ENCODE data around the gene GPX2.
"Not testable (repeated sequence)": the region's sequence is repeated elsewhere in the genome, so short reads cannot be mapped to it uniquely, and the experiment has no call there.

GPX2 gene

DNA sequence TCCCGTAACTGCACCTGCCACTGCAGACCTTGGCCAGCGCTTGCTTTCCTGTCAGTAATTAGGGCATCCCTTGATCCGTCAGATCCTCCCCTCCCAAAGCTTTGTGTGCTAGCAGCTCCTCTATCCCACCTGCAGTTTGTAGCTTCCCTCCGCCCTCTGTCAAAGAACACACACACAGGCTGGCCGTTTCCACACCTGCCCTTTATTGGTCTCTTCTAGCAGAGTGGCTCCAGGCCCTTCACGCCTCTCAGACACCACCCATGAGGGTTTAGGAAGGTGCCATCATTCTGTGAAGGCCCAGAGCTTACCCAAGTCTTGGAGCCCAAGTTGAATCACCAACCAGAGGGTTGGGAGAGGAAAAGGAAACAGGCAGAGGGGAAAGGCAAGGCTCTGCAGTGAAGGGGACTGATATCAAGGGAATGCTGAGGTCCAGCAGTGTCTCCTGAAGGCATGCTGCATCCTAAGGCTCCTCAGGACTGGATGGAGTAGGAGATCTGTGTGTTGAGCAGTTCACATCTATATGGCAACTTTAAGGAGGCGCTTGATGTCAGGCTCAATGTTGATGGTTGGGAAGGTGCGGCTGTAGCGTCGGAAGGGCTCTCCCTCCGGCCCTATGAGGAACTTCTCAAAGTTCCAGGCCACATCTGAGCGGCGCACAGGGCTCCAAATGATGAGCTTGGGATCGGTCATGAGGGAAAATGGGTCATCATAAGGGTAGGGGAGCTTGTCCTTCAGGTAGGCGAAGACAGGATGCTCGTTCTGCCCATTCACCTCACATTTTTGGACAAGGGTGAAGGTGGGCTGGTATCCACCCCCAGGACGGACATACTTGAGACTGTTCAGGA lies 3.4 kb downstream of the GPX2 start:
- DNase-seq, result no peak

DNA sequence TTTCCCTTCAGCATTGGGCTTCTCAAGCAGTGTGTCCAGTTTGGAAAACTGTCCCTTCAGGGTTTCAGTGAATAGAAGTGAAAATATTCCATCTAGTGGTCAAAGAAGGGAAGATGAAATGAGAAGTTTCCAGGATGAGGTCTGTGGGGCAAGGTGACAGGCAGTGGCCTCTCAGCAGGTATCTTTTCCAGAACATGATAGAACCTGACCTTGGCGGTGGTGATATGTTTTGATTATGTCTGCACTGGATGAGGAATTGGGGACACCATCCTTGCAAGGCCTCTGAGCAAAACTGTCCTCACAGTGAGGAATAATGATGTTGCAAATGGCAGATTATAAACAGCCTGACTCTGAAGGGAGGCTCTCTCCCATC lies 4.7 kb downstream of the GPX2 start:
- no peak for DNase-seq

DNA sequence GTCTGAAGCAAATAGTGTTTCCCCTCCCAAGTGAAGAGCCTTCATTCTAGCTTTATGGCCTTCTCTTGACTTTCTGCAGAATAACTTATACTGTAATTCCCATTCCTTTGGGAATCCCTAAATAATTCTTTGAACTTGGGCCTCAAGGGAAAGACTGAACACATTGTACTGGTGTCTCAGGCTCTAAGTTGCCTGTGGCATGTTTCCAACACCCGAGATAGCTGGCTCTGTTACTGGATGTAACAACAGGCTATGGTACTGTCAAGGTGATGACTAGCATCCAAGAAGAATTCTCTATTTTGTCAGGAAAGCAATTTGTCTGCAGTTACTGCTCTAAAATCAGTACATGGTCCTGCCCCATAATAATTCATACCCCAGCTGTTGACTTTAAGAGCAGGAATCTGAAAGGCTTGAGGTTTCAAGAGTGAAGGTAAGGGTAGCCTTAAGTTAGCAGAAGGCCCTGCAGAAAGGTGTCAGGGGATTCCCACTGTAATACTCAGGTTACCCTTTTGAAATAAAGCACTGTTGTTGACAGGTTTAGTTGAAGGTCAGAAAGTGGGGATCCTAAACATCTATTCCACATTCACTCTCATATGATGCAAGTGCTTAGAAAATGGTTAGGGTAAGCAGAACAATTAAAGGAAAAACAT lies 5.2 kb downstream of the GPX2 start:
- DNase-seq, result no peak

DNA sequence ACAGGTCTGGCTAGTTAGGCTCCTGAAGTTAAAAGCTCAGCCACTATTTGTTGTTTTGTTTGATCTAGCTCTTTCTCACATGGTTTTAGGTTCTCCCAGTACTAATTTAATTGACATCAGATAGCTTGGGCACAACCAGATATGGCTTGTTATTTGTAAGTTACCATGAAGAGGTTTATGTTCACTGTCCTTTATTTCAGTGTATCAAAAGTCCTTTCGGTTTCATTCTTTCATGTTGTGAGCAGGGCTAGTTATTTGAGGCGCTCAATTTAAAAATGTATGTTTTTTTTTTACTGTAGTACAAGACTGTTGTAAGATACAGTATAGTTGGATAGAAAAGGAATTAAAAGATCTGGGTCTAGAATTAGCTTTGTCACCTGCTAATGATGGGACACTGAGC lies 7.0 kb downstream of the GPX2 start:
- DNase-seq, result no peak

DNA sequence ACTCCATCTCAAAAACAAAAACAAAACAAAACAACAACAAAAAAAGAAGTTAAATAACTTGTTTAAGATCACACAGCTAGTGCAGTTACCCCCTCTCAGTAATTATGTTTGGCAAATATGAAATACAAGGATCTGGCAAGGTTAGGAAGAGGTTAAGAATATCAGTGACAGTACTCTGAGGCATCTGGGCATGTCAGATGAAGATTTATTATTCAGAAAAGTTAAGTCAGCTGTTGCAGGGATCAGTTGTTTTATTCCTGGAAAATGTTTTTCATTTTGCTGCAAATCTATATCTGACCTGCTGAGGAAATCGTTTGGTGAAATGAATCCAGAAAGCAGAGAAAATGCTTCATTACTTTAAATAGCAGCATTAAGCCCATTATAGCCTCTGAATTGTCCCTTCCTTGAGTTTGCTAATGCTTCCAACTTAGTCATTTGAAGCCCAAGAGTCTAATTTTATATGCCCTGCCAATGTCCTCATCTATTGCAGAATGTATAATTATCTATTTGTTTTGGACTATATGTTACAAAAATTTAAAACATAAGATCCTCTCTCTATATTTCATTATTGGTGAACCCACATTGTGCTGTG lies 8.1 kb downstream of the GPX2 start:
- DNase-seq, result no peak

DNA sequence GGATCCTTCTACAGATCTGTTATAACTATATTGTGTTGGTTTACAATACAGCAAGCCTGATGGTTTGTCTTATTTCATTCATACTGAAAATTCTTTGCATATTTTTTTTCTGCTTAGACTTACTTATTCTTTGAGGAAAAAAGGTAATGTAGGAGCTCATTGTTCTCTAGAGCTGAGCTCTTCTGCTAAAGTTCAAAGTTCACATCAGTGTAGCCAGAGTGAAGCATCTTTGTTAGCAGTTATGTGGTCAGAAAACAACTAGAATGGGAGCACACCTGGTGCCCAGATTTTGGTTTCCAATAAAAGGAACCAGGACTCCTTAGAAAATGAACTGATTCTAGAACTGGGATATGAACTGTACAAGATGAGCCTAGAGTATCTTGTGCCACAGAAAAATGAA lies 10.3 kb downstream of the GPX2 start:
- DNase-seq, result no peak

DNA sequence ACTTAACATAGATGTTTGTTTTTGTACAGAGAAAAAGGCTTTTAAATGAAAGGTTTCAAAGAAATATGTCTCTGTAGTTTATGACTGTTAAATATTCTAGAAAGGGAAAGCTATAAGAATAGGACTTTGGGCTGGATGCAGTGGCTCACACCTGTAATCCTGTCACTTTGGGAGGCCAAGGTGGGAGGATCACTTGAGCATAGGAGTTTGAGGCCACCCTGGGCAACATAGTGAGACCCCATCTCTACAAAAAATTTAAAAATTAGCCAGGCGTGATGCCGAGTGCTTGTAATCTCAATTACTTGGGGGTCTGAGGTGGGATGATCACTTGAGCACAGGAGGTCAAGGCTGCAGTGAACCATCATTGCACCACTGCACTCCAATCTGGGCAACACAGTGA lies 11.4 kb downstream of the GPX2 start:
- DNase-seq, result no peak

DNA sequence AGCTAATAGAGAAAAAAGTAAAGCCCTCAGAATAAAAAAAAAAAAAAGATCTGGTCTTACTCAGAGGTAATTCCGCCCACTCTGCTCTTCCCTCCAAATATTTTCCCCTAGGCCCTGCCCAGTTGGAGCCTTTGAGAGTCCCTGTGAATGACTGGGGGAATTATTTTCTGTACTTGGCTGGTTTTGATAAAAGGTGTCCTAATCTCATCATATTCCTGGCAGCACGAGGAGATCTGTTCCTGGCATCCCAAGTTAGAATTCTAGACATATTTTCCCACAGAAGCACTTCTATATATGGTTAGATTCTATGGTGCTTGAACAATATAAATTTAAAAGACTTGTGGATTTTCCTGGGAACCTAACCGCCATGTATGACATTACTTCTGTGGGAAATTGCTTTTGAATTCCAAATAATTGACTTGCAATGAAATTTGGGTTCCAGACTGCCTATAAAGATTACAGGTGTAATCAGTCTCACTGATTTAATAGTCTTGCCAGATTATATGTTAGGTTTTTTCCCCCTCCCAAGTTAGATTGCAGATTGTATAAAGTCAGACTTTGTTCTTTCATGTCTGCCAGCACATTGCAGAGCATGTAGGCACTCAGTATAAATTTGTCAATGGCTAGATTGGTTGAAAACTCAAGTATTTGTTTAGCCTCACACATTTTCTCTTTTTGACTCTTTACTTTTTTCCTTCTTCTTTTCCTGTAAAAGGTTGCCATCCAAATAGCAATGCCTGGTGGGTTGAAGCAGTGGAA lies 12.3 kb downstream of the GPX2 start:
- DNase-seq, result no peak

DNA sequence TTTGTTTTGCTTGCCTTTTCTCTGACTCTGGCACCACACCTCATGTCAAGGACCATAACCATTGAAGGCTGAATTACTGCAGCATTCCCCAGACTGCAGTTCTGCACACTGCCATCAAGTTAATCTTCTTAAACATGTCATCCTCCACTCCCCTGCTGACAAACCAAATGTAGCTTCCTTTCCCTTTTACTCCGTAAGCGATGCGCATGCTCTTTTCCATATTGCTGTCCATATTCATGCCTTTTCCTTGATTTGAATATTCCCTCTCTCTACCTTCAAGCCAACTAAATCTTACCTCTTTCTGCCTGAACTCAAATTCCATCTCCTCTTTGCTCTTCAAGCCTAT lies 13.6 kb downstream of the GPX2 start:
- no peak for DNase-seq

DNA sequence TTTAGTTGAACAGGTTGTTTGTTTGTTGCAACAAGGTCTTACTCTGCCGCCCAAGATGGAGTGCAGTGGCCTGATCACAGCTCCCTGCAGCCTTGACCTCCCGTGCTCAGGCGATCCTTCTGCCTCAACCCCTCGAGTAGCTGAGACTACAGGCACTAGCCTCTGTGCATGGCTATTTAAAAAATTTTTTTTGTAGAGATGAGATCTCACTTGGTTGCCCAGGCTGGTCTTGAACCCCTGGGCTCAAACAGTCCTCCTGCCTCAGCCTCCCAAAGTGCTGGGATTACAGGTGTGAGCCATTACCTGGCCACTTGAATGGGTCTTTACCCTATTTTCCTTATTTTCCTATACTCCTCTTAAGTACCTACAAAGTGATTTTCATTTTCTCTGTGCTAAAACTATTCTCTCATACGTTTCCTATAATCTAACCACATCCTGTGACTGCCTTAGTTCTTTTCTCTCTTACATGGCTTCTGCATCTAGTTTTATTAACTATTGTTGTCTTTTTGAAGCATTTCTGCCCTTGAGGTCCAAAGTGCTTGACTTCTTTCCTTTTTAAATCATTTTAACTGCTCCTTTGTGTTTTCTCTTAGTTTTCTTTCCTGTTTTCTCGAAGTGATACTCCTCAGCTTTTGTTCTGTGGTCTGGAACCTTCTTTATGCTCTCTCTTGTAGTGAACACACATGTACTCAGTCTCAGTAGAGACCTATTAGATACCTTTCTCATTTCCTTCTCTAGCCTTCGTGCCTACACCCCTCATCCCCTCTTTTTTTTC lies 14.1 kb downstream of the GPX2 start:
- peak in 1 of 2 donors; percentile 49 for DNase-seq

DNA sequence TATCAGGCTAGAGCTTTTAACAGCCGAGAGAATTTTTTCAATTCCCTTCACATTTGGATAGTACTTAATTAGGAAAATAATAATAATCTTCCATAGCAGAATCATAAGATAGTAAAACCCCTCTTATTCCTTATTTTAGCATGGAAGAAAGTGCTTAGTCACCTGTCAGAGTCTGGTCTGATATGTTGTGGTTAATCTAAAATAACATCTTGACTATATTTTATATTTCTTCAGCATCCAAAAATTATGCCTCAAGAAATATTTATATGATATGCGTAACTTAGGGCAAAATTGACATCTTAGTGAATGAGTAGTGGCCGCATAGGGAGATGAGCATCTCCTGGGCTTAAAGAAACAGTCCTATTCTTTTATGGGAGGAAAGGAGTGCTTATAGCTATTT lies 15.5 kb downstream of the GPX2 start:
- no peak for DNase-seq

DNA sequence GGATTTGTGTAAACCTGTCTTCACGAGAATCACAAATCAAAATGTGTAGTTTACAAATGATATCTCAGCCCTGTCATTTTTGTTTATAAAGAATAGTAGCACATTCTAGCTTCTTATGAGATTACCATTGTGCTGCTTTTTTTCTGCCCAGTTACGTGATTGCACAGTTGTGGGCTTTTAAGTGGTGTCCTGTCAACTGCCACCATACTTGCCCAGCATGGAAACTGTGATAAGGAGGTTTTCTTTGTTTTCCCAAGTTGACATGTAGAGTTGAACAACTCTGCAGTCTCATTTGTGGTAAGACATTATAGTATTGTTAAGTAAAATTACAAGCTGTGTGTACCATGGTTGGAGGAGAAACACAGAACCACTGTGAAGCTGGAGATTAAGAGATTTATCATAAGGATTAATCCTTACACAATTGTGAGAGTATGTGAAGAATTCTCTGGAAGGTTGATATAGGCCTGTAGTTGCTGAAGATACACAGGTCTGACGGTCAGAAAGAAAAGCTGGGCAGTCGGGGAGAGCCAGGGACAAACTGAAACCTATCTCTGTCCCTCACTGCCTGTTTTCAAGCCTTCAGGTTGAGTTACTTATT lies 16.0 kb downstream of the GPX2 start:
- DNase-seq, result no peak

DNA sequence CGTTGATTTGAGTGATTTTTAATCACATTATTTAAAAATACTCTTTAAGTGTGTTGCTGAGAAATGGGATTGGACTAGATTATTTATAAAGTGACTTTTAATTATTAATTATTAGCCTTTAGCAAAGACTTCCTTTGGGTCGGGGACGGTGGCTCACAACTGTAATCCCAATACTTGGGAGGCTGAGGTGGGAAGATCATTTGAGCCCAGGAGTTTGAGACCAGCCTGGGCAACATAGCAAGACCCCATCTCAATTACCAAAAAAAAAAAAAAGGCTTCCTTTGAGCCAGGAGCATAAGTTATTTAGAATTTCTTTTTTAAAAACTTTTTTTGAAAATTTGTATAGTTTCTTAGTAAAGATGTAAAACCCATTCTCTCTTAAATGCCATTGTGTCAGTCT lies 19.5 kb downstream of the GPX2 start:
- no peak for DNase-seq

DNA sequence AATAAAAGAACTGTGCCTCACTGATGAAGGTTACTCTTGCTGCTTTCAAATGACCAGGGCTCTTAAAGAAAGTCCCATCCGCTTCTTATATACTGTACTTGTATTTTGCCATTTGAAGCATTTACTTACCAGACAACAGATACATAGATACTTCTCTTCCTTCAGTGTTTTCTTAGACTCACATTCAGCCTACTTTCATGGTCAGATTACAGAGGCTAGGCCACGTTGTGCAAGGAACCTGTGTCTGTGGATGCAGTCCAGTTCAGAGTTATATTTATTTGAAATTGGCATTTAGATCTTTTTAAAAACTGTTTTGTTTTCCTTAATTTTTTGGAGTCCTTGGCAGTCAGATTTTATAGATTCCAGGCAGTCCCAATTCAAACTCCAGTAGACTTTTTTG lies 22.1 kb downstream of the GPX2 start:
- DNase-seq, result no peak

DNA sequence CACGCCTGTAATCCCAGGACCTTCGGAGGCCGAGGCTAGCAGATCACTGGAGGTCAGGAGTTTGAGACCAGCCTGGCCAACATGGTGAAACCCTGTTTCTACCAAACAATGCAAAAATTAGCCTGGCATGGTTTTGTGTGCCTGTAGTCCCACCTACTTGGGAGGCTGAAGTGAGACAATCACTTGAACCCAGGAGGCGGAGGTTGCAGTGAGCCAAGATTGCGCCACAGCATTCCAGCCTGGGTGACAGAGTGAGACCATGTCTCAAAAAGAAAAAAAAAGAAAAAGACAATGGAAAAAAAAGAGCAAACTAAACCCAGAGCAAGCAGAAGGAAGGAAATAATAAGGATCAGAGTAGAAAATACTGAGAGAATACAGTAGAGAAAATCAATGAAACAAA lies 22.9 kb downstream of the GPX2 start:
- no peak for DNase-seq

DNA sequence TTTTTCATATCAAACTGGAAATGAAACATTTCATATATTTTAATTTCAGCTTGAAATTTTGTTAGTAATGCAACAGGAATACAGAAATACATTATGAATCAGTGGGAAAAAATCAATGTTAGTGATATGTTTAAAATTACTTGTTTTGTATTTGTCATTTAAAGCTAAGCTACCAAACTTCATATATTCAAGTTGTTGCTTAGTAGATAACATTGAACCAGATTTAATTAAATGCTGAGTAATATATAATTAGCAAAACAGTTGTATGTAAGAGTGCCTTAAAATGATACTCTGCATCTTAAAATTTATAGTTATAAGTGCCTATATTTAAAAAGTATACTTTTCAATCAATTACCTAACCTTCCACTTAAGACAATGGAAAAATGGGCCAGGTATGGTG lies 23.3 kb downstream of the GPX2 start:
- DNase-seq, result no peak

DNA sequence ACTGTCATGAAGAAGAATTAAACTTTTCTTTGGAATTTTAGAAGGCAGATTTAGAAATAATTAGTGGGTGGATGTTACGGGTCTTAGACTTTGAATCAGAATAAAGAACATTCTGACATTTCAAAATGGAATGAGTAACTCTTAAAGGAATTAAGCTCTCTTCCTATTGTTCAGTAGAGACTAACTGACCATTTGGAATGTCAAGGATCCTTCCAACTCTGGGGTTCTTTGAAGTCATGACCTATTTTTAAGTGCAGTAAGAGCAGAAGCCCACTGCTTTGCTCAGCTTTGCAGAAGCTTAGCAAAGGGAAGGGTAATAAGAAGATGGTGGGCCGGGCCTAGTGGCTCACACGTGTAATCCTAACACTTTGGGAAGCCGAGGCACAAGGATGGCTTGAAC lies 24.3 kb downstream of the GPX2 start:
- no peak for DNase-seq

DNA sequence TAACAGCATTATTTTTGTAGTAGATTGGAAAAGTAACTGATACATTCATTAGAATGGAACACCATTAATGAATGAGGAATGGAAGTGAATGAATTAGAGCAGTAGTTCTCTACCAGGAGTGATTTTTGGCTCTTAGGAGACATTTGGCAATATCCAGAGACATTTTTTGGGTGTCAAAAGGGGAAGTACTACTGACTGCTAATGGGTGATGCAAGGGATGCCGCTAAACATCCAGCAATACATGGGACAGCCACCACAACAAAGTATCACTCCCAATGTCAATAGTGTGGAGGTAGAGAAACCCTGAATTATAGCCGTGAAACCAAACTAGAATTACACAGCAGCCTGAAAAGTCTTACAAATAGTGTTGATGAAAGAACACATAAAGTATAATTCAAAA lies 26.7 kb downstream of the GPX2 start:
- DNase-seq, result no peak

DNA sequence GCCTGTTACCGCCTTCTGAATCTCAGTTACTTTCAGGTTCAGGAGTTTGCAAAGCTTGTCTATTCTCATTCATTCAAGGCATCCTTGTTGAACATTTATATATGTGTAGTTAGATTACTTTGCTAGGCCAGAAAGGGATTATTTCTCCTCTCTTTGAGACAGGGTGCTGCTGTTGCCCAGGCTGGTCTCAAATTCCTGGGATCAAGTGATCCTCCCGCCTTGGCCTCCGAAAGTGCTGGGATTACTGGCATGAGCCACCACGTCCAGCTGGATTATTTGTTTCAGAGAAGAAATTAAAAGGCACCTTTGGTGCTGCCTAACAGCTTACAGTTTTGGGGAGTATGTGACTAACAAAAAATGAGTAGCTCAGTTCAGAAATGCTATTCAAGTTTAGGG lies 27.5 kb downstream of the GPX2 start:
- no peak for DNase-seq

DNA sequence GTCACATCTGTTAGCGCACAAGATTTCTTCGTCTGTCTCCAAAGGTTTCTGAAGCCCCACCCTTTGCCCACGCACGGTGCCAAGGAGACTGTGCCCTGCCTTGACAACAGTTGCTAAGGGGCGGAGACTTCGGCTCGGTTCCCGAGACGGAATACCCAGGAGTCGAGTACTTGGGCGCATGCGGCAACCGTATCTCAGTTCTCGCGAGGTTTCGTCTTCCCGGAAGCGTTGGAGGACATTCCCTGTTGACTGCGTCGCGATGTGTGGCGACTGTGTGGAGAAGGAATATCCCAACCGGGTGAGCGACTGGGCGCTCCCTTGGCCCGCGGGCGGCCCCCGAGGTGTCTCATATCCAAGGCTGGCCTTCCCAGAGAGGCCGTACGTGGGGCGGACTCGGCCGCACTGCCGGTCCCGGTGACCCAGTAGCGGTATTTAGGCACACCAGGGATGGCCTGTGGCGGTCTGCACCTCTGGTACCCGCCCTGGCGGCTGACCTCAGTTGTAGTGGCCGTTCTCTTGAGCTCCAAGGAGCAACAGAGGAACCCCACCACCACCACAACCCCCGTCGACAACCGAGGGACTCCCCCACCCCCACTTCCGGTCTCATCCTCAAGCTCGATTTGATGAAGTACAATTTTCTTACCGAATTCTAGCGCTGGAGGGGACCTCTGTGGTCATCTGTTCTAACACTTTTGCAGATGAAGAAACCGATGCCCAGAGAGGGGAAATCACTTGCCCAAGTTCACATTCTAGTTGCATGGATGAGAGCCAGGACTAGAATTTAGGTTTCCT lies 28.1 kb downstream of the GPX2 start, which contains the start of gene CHURC1:
CHURC1 (plus strand) TSS at position 219 of the 792 bp plus-strand sequence; CDS start at position 260, 41 bp downstream.
- DNase-seq, result peak; percentile 88 to 95

DNA sequence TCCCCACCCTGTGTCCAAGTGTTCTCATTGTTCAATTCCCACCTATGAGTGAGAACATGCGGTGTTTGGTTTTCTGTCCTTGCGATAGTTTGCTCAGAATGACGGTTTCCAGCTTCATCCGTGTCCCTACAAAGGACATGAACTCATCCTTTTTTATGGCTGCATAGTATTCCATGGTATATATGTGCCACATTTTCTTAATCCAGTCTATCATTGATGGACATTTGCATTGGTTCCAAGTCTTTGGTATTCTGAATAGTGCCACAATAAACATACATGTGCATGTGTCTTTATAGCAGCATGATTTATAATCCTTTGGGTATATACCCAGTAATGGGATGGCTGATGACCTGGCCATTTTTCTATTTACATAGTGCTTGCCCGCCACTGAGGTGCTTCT lies 29.1 kb downstream of the GPX2 start:
- DNase-seq, result not testable (repeated sequence)

DNA sequence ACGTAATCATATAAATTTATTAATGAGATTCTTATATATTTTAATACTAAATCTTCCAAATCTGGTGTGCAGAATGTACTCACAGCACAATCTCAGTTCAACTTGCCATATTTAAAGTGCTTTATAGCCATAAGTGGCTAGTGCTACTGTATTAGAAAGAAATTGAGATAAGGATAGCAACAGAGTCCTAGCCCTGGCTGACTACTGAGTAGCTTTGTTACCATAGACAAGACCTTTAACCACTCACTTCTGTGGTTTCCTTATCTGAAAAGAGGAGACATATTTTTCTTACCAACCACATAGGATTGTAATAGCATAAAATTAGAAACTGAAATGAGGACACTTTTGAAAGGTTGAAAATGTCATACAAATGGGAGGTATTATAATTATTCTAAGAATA lies 30.3 kb downstream of the GPX2 start:
- no peak for DNase-seq
